NCI-H2107 treated with DMSO at 0.1 percent for 48 hours (cell line): ENCODE data around the gene FAM89B.

Source experiments
- DNase-seq: peaks from one replicate; lab custom pipeline; 2025; ENCODE audit not compliant: unreplicated experiment; lab: John Stamatoyannopoulos, UW

FAM89B gene

DNA sequence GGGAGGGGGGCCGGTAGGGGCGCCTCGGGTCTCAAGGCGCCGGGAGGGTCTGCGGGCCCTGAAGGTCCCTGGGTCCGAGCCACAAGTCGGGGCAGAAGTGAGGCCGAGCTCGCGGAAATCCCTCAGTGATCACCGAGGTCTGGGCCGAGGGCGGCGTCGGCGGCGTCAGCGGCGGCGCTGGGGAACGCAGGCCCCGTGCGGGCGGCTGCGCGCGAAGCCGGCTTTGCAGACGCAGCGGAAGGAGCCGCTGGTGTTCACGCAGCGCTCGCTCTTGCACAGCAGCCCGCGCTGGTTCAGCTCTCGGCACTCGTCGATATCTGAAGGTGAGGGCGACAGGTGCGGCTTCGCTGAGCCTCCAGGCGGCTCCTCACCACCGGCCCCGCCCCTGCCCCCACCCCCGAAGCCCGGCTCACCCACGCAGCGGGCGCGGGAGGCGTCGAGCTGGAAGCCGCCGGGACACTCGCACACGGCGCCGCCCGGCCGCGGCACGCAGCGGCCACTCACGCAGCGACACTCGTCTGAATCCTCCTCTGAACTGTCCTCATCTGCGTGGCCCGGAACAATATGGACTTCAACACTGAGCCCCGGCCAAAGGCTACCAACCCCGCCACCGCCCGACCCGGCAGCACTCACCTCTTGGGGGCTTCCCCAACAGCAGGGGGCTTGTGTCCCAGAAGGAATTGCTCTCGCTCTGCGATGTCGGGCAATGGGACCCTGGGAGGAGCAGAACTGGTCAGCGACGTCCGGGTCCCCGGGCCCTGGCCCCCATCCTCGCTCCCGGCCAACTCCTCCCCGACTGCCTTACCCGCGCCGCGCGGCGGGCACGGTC, 33.2 kb upstream of the FAM89B start:
- DNase-seq = no peak

GRCh38 chr11:65539744-65540289, 32.5 kb upstream of the FAM89B start:
- DNase-seq = no peak

- peak; percentile 46 for DNase-seq
Measured at GRCh38 chr11:65540290-65541092, 31.8 kb upstream of the FAM89B start.

DNA sequence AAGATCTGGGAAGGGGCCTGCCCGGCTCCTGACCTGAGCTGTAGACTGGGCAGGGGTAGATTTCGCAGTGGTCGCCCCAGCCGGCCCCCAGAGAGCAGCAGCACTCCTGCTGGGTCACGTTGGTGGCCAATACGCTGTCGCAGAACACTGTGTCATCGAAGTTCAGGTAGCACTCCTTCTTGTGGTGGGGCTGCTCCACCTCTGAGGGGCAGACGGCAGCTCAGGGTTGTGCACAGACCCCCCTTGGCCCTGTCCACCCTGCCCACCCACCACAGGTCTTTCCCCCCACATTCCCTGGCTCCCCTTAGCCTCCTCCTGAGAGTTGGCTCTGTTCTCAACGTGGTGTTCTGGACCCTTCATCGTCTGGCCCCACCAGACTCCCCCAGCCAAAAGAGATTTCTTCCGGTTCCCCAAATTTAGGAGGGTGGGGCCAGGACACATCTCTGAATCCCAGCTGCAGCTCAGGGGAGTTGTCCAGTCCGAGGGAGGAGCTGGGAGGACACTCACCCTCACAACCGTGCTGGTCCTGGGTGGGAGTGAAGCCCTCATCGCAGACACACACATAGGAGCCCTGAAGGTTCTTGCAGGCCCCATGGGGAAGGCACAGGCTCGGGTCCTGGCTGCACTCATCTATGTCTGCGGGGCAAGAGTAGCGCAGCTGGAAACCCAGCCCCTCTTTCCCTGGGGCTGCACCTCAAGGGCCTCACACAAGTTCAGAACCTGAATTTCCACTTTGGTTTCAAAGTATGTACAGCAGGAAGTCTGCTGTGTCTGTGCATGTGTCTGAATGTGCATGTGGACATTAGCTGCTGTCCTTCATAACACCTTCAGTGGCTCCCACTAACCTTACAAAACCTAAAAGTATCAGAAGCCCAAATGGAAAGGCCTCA, 31.0 kb upstream of the FAM89B start:
- DNase-seq = no peak

DNA sequence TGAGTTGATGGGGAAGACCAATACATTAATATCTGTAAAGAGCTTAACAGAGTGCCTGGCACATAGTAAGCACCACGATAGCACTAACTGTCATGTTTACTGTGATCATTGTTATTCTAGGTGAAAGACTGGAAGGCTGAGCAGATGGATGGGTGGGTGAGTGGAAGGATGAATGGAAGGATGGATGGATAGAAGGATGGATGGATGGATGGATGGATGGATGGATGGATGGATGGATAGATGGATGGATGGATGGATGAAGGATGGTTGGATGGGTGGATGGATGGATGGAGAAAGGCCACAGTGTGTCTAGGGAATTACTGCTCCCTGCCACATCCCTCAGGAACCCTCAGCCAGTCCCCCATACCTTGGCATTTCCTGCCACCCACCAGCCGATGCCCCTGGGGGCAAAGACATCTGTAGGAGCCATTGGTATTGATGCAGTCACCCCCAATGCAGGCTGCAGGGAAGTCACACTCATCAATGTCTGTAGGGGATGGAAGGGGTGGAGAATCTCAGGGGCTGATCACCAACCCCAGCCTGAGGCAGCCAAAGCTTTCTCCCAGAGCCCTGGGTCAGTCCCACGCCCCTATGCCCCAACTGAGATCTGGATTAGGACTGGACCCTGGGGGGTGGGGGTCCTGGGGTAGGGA, 29.5 kb upstream of the FAM89B start:
- no peak for DNase-seq

GRCh38 chr11:65545853-65546216, 26.5 kb upstream of the FAM89B start:
- DNase-seq = no peak

DNA sequence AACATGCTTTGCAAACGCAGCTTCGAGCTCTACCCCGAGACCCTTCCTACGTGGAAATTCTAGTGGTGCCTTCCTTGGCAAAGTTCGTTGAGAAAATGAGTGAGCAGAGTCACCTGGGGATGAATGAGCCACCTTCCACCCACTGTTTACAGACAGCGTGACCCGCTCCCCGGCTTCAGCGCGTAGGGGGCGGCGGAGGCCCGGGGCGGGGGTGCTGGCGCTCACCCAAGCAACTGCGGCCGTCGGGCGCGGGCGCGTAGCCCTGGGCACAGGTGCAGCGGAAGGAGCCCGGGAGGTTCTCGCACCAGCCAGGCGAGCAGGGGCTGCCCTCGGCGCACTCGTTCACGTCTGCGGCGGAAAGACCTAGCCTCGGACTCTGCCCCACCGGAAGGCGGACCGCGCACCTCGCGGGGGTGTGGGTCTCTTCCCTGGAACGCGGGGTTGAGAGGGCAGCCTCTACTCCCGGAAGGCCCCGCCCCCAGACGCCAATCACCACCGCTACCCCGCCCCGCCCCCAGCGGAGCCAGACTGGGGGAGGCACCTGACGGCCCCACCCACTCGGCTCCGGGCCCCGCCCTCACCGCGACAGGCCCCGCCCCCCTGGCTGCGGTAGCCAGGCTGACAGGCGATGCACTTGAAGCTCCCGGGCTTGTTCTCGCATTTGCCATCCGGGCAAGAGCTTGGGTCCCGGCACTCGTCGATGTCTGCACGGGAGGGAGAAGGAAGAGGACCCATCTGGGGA, 25.9 kb upstream of the FAM89B start:
- peak; percentile 32 for DNase-seq

DNA sequence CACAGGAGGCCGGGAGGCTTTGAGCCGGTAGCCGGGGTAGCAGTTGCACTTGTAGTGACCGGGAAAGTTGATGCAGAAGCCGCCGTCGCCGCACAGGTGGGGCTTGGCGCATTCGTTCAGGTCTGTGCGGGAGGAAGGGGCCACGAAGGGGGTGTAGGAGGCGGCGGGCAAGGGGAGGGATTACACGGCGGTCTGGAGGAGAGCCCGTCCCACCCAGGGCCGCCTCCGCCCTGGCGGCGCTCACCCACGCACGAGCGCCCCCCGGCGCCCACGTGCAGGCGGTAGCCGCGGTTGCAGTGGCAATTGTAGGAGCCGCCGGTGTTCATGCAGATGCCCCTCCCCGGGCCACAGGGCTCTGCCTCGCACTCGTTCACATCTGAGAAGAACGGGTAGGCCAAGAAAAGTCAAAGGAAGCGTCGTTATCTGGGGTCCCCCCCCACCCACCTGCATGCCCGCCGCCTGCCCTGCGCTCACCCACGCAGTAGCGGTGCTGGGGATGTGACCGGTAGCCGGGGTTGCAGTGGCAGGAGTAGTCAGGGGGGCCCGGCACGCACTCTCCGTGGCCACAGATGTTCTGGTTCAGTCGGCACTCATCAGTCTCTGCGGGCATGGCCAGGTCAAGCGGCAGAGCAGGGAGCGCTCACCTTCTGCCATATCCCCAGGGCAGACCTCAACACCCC, 24.8 kb upstream of the FAM89B start:
- DNase-seq = no peak

GRCh38 chr11:65548395-65548794, 23.9 kb upstream of the FAM89B start:
- no peak for DNase-seq

- DNase-seq = no peak
Measured at GRCh38 chr11:65549096-65549495, 23.2 kb upstream of the FAM89B start.

GRCh38 chr11:65551572-65552387, 20.6 kb upstream of the FAM89B start:
- peak; percentile 93 for DNase-seq

DNA sequence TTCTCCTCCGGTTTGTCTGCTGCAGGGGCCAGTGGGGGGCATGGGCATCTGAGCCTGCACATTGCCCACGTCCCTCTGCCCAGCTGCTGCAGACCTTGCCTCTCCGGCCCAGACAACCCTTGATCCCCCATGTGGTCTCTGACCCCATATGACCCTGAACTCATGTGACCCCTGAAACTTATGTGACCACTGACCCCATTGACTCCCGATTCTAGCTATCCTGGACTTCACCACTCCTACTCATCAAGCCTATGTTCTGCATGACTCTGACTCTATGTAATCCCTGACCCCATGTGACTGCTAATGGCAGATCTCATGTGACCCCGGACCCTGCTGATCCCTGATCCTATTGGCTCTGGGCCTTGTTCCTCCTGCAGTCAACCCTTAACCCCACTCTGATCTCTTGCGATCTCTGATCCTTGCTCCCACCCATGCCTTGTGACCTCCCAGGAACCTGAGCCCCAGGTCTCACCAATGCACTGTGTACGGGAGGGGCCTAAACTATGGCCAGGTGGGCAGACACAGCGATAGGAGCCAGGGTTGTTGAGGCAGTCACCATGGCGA, 19.9 kb upstream of the FAM89B start:
- DNase-seq = no peak

DNA sequence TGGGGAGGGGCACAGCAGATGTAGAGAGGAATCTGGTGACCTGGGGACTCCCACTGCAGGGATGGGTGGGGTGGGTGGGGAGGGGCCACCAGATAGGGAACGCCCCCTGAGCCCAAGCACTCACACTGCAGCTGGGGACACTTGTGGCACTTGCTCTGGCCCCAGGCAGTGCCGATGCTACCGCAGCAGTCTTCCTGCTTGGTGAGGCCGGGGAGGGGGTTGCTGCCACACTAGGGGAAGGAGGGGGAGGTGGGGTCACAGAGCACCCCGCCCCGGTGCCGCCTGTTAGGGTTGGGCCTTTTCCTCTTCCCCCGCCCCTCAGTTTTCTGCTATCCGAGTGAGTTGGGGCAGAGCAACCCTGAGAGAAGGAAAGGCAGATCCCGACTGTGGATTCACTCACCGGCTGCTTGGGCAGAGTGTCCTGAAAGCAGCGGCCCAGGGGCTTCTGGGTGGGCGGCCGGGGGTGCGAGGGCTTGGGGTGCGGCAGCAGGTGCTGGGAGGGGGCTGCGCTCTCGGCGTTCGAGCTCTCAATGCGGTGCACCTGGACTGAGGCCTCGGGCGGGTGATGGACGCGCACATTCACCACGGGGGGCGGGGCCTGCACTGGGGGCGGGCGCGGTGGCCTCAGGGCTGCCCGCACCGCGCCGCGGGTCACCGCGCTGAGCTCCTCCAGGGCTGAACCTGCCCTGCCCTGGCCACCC, 18.9 kb upstream of the FAM89B start:
- peak; percentile 60 for DNase-seq

- no peak for DNase-seq
Measured at GRCh38 chr11:65554057-65554818, 18.1 kb upstream of the FAM89B start.

GRCh38 chr11:65554842-65555430, 17.4 kb upstream of the FAM89B start:
- DNase-seq = no peak

GRCh38 chr11:65555693-65556231, 16.6 kb upstream of the FAM89B start:
- no peak for DNase-seq
